Lung (tissue), 12 donors: Measurements from ENCODE around the gene PIAS3. TPM values are rescaled to one million over a fixed set of nuclear protein-coding genes. Genes with fewer than 3 reads are reported as not detected.

Experiments
- ATAC-seq: fragments of 200-7000 bp; cut with Tn5 transposase; one replicate; pipeline ENCODE4 v1.9.1; 2020; ENCODE audit warnings: moderate number of reproducible peaks; ENCODE audit not compliant: insufficient read depth, low FRiP score
- DNase-seq, 3 donors: peaks; one replicate each; pipeline ENCODE4 v3.0.0-alpha.2; 2013 to 2017
- H3K27ac ChIP-seq, 2 donors: one replicate each; pipeline ENCODE4 v1.5.1; 2013; ENCODE audit warnings: mild to moderate bottlenecking in 2 of 2, moderate library complexity in 2 of 2, control low read depth in 1 of 2, inconsistent platforms in 1 of 2, low read depth in 1 of 2, low read length in 1 of 2
- H3K27me3 ChIP-seq, 3 donors: one replicate each; pipeline ENCODE4 v1.5.1; 2013; ENCODE audit warnings: low read length in 2 of 3; ENCODE audit not compliant: control insufficient read depth in 3 of 3, insufficient read depth in 3 of 3
- H3K36me3 ChIP-seq, 4 donors: one replicate each; pipeline ENCODE4 v1.5.1; 2013; ENCODE audit warnings: low read length in 4 of 4, mild to moderate bottlenecking in 1 of 4, moderate library complexity in 1 of 4; ENCODE audit not compliant: control insufficient read depth in 4 of 4, insufficient read depth in 4 of 4
- H3K4me1 ChIP-seq, 5 donors: one replicate each; pipeline ENCODE4 v1.5.1; 2013; ENCODE audit warnings: low read length in 5 of 5, mild to moderate bottlenecking in 2 of 5, moderate library complexity in 1 of 5; ENCODE audit not compliant: control insufficient read depth in 5 of 5, insufficient read depth in 5 of 5
- H3K4me3 ChIP-seq: one replicate; pipeline ENCODE4 v1.5.1; 2013; ENCODE audit warnings: mild to moderate bottlenecking, control low read depth, moderate library complexity
- H3K9ac ChIP-seq, 2 donors: one replicate each; pipeline ENCODE4 v1.5.1; 2013; ENCODE audit warnings: low read length in 2 of 2, control low read depth in 1 of 2; ENCODE audit not compliant: insufficient read depth in 1 of 2
- H3K9me3 ChIP-seq, 4 donors: one replicate each; pipeline ENCODE4 v1.5.1; 2013; ENCODE audit warnings: low read length in 3 of 4, mild to moderate bottlenecking in 1 of 4, moderate library complexity in 1 of 4; ENCODE audit not compliant: control insufficient read depth in 4 of 4, insufficient read depth in 3 of 4
- CTCF ChIP-seq: IDR thresholded peaks from 2 replicates; pipeline ENCODE4 v1.5.1; 2012; ENCODE audit warnings: mild to moderate bottlenecking; ENCODE audit errors: control extremely low read depth, extremely low read depth
- WGBS, 2 donors: extraction: QIAGEN DNeasy Blood & Tissue Kit; methylation state at CpG; one replicate each; pipeline ENCODE4 v1.1.7; 2013; 5-methylcytosine and 5-hydroxymethylcytosine counted together
- polyA plus RNA-seq, 2 donors: library from polyadenylated mRNA; stranded (reverse); fragments of 200-250 nt; gene quantifications; one replicate each; pipeline ENCODE4 v1.2.1, GENCODE V29; 2013
- total RNA-seq, 2 donors: library from RNA; depleted of rRNA in 1 of 2; stranded (reverse); fragments of >200 nt in 1 of 2; gene quantifications; one replicate each; pipeline ENCODE4 v1.2.1, GENCODE V29; 2014 to 2021
- donor health status: control.
- donor health status: control.
- donor health status: Bipolar disorder and iron deficiency.
- donor health status: healthy.
- donor health status: DM: yes; HTN: yes; CAD: no.

Gene PIAS3
- total and polyA plus RNA-seq, 4 donors, result 23.5 to 54.9 (median 29.2) TPM

GRCh38 chr1:145891587-145892485, 33.0 kb upstream of the PIAS3 start:
- peak overlapping the region in 1 of 2 donors; percentile 73 for H3K9ac ChIP-seq
- no peaks in the 10 kb centered on the region for H3K9me3 ChIP-seq
- no peak overlapping the region for H3K4me3 ChIP-seq
- ATAC-seq (peak; percentile 81), DNase-seq (peak; percentile 96 to 98 (median 96))
- peak overlapping the region; percentile 84 to 94 for H3K27ac ChIP-seq
- TF ChIP-seq CTCF, result peak; percentile 91
- H3K36me3 ChIP-seq, result peaks cover 0 to 5% (median 0%) of the 10 kb centered on the region in 4 donors
- H3K4me1 ChIP-seq, result peaks cover 3 to 19% (median 12%) of the 10 kb centered on the region in 5 donors
- no peaks in the 10 kb centered on the region for H3K27me3 ChIP-seq
- WGBS, 2 donors, result 9 to 12% methylated on average over 6 of the region's 6 CpGs

GRCh38 chr1:145891143-145891542, 32.3 kb upstream of the PIAS3 start:
- DNase-seq (peak in 1 of 3 donors; percentile 62), ATAC-seq (no peak)
- H3K27me3 ChIP-seq, result no peaks in the 10 kb centered on the region
- no peak overlapping the region for H3K4me3 ChIP-seq
- WGBS, 2 donors, result 50 to 75% methylated on average over 1 of the region's 1 CpG
- no peak overlapping the region for H3K9ac ChIP-seq
- H3K4me1 ChIP-seq, result peaks cover 3 to 19% (median 15%) of the 10 kb centered on the region in 5 donors
- H3K36me3 ChIP-seq, result peaks cover 0 to 3% (median 0%) of the 10 kb centered on the region in 4 donors
- H3K27ac ChIP-seq, result peak overlapping the region; percentile 84 to 94
- TF ChIP-seq CTCF, result no peak
- no peaks in the 10 kb centered on the region for H3K9me3 ChIP-seq

- H3K27me3 ChIP-seq, result peaks cover 0 to 4% (median under 1%) of the 10 kb centered on the region in 3 donors
- DNase-seq (peak in 1 of 3 donors; percentile 51), ATAC-seq (no peak)
- no peak overlapping the region for H3K9ac ChIP-seq
- no peaks in the 10 kb centered on the region for H3K9me3 ChIP-seq
- no peak for TF ChIP-seq CTCF
- no peak overlapping the region for H3K4me3 ChIP-seq
- WGBS, 2 donors, result 64 to 65% methylated on average over 3 of the region's 3 CpGs
- H3K27ac ChIP-seq, result peak overlapping the region in 1 of 2 donors; percentile 49
- no peaks in the 10 kb centered on the region for H3K36me3 ChIP-seq
- peaks cover 4 to 22% (median 15%) of the 10 kb centered on the region in 5 donors for H3K4me1 ChIP-seq
Measured at GRCh38 chr1:145889722-145890121, 30.8 kb upstream of the PIAS3 start.
